ENCODE data around the gene GUCA1A. TPM values are rescaled to one million over a fixed set of nuclear protein-coding genes. Genes with fewer than 3 reads are reported as not detected.
"Not testable (repeated sequence)": the region's sequence is repeated elsewhere in the genome, so short reads cannot be mapped to it uniquely, and the experiment has no call there.

GUCA1A gene
- total RNA-seq, 1 donor from 2014 or later: 1.2 TPM

DNA sequence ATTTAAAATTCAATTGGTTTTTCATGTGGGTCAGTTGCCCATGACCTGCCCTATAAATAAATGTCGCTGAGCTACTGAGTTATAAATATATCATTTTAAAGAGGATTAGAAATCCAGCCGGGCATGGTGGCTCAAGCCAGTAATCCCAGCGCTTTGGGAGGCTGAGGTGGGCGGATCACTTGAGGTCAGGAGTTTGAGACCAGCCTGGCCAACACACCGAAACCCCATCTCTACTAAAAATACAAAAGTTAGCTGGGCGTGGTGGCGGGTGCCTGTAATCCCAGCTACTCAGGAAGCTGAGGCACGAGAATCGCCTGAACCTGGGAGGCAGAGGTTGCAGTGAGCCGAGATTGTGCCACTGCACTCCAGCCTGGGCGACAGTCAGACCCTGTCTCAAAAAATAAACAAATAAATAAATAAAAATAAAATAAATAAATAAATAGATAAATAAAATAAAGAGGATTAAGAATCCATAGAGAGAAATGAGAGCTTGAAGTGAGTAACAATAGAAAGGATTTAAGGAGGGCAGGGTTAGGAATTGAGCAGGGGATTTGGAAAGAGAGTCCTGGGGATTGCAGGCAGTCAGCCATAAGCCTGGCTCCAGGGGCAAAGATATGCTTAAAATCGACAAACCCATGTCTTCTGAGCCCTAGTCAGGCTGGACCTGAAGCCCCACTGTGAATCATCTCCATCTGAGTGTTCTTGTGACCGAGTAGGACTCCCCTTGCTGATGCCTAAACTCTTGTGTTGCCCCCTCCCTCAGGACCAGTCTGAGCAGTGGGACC is 29.2 kb downstream of the GUCA1A start:
- not testable (repeated sequence) for FAIRE-seq

DNA sequence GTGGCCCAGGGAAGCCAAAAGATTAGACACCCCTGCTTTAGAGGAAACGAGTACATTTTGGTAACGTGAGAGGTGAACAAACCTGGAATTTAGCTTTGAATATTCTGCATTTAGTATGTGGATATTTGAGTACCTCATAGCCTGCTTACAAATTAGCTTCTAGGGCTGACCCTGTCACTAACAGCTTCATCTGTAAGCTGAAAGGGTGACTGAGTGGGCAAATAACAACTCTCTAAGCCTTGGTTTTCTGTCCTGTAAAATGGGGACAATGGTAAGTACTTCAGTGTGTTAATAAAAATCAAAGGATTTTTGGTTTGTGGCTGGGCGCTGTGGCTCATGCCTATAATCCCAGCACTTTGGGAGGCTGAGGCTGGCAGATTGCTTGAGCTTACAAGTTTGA is 30.0 kb downstream of the GUCA1A start:
- FAIRE-seq (no peak), DNase-seq (ENCODE audit: low spot score in 2 of 2) (no peak)

More for the DNA sequence above, 29.2 kb downstream of the GUCA1A start:
- not testable (repeated sequence) for DNase-seq (ENCODE audit: low spot score in 2 of 2)

DNA sequence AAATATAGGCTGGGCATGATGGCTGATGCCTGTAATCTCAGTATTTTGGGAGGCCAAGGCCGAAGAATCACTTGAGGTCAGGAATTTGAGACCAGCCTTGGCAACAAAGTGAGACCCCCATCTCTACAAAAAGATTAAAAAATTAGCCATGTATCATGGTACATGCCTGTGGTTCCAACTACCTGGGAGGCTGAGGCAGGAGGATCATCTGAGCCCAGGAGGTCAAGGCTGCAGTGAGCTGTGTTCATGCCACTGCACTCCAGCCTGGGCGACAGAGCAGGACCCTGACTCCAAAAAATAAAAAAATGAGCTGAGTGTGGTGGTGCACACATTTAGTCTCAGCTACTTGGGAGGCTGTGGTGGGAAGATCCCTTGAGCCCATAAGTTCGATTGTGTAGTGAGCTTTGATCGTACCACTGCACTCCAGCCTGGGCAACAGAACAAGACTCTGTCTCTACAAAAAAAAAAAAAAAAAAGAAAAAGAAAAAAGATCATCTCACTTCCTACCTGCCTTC is 31.7 kb downstream of the GUCA1A start:
- DNase-seq (ENCODE audit: low spot score in 2 of 2): no peak
- no peak for FAIRE-seq

DNA sequence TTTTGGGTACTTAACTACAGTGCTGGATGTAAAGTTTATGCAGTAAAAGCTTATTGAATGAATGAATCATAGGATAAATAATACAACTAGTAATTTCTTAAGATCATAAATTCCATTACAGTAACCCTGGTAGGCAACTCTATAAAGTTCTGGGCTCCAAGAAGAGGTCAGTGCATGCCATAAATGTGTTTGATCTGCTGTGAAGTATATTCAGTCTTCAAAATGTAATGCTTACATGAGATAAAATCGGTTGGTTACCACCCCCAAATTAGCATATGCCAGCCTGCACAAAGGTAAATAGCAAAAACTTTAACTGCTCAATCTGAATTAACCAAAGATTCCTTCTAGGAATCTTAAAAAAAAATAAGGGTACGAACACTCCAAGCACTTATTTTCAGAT is 34.4 kb downstream of the GUCA1A start:
- FAIRE-seq; DNase-seq (ENCODE audit: low spot score in 2 of 2): not testable (repeated sequence)

DNA sequence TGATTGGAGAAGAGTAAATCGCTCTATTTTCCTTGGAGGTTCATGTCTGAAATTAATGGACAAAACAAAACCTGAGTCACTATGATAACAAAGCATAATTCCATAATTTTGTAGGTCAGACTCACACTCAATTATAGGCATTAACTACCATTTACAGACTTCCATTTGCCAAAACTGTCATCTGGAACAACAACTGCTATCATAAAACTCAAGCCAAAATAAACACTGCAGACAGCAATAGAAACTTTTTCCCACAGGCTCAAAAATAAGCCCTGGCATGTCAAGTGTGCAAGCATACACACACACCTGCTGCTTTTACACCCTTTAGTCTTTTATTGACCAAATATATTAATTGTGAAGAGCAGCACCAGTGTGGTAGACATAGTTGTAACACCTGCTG is 37.4 kb downstream of the GUCA1A start:
- DNase-seq (ENCODE audit: low spot score in 2 of 2): no peak
- no peak for FAIRE-seq

DNA sequence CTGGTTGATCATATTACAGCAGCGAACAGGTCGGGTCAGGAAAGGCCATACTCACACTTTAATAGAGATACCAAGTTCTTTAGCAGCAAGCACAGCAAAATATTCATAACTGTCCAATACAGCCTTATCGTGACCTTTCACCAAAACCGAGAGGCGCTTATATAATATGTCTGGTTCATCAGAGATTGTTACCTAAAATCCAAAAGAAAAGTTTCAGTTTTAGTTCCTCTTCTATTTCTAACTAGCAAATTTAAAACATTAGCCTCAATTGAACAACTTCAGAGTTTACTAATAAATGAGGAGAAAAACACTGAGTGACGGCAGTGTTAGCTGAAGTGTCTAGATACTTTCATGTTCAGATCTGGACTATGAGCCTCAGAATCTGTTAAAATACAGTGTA is 38.6 kb downstream of the GUCA1A start:
- FAIRE-seq (no peak), DNase-seq (ENCODE audit: low spot score in 2 of 2) (no peak)

DNA sequence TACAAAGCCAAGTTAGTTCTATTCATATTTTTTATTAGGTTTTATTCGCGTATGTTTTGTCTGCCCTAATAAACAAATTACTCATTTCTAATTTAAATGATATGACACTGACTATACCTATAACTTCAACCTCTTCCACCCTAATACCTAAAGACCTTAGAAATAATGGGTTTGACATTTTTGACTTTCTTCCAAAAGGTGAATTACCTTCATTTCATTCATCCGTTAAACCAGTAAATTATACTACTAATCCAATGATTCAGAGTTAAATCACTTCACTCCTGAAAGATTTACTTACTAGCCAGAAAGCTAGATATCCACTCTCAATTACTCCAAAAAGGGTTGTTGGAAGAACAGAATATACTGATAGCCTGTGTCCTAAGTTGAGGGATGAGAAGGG is 39.3 kb downstream of the GUCA1A start:
- DNase-seq (ENCODE audit: low spot score in 2 of 2) (no peak), FAIRE-seq (no peak)

DNA sequence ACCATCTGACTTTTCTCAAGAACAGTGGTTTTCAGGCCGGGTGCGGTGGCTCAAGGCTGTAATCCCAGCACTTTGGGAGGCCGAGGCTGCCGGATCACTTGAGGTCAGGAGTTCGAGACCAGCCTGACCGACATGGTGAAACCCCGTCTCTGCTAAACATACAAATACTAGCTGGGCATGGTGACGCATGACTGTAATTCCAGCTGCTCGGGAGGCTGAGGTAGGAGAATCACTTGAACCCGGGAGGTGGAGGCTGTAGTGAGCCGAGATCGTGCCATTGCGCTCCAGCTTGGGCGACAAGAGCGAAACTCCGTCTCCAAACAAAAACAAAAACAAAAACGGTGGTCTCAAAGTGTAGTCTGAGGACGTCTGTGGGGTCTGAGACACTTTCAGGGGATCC is 43.3 kb downstream of the GUCA1A start:
- DNase-seq (ENCODE audit: low spot score in 2 of 2); FAIRE-seq: not testable (repeated sequence)

DNA sequence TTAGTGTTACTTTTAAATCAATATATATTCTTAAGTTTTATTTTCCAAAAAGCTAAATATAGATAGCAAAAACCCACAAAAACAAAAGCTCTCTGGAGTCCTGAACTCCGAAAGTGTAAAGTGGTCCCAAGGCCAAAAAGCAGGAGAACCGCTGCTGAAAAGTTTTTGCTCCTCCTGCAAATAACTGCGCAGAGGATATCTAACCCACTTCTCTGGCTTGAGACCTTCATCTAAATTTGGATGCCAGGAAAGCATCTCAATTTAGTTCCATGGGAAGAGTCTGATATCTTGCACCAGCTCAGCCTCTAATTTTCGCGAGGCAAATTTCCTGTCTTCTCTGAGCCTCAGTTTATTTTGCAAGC is 44.0 kb downstream of the GUCA1A start:
- DNase-seq (ENCODE audit: low spot score in 2 of 2): no peak
- no peak for FAIRE-seq

DNA sequence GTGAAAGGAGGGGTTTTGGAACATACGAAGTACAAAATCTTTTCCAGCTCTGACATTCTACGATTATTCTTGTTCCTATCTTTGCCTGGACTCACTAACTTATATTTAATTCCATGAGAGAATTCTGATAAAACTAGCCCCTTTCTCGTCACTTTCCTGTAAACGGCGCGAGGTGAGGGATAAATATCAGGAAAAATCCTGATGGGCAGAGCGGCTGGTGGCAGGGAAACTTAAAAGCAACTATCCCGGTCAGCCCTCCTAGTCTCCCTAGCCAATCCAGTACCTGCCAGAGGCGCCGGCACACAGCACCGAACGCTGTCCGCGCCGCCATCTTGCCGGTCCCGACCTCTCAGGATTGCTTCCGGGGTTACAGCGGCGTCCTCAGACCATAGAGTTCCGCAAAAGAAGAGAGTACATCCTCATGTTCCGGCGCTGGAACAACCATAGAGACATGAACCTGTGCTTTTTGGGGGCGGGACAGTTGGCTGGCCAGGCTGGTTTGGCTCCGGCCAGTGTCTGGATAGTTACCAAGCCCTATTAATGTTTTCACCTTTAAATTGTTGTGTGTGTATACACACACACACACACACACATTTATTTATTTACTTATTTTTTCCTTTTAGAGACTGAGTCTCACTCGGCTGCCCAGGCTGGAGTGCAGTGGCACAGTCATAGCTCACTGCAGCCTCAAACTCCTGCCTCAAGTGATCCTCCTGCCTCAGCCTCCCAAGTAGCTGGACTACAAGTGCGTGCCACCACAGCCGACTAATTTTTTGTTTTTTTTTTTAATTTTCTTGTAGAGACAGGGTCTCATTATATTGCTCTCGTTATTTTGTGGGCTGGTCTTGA is 44.6 kb downstream of the GUCA1A start, which contains the start of gene MRPS10:
Gene MRPS10, minus strand, starts transcription at position 343 of the 849 bp plus-strand sequence. Its CDS starts 12 bp downstream, at position 331.
- peak; percentile 77 to 83 for DNase-seq (ENCODE audit: low spot score in 2 of 2)
- FAIRE-seq: no peak

DNA sequence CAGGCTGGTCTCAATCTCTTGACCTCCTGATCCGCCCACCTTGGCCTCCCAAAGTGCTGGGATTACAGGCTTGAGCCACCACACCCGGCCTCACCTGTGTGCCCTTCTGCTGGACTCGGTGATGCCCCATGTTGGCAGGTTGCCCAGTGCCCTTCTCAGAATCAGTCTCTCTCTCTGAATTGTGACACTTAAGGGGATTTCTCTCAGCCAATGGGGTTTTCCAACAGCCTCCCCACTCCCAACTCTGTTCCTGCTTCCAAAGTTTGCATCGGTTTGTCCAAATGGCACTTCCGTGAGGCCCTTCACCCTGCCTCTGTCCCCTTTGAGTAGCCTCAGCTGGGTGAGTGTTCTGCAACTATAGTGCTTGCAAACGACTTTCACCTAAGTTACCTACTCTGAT is 47.6 kb downstream of the GUCA1A start:
- DNase-seq (ENCODE audit: low spot score in 2 of 2) (no peak), FAIRE-seq (no peak)

DNA sequence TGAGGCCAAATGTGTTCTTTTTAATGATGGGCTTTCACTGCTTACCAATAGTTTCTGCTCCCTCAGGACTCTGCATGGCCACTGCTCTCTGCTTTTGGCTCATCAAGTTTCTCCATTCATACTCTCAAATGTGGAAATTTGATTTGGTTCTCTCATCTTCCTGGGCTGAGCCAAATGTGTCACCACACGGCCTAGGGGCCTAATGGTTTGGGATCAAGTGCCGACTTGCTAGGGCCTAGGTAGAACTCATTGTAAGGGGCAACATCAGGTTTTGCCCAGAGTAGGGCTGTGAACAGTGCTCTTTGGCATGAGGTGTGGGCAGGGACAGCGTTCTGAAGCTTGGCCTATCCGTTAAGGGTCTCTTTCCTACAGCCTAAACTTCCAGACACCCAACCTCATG is 48.4 kb downstream of the GUCA1A start:
- FAIRE-seq (no peak), DNase-seq (ENCODE audit: low spot score in 2 of 2) (no peak)

DNA sequence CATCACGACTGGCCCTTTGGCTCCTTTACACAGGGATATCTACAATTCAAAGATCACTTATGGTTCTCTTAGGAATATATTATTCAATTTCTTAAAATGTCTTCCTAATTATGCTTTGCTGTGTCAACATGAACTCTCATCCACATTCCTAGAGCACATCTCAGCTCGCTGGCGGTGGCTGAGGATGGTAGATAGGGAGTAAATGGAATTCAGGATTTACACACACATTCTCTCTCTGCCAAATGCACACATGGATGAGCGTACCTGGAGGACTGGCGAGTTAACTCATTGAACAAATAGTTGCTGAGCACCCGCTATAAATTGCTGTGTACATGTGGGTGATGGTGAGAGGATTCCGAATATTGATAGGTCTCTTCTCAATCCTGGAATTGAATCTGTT is 49.3 kb downstream of the GUCA1A start:
- no peak for FAIRE-seq
- DNase-seq (ENCODE audit: low spot score in 2 of 2): no peak

DNA sequence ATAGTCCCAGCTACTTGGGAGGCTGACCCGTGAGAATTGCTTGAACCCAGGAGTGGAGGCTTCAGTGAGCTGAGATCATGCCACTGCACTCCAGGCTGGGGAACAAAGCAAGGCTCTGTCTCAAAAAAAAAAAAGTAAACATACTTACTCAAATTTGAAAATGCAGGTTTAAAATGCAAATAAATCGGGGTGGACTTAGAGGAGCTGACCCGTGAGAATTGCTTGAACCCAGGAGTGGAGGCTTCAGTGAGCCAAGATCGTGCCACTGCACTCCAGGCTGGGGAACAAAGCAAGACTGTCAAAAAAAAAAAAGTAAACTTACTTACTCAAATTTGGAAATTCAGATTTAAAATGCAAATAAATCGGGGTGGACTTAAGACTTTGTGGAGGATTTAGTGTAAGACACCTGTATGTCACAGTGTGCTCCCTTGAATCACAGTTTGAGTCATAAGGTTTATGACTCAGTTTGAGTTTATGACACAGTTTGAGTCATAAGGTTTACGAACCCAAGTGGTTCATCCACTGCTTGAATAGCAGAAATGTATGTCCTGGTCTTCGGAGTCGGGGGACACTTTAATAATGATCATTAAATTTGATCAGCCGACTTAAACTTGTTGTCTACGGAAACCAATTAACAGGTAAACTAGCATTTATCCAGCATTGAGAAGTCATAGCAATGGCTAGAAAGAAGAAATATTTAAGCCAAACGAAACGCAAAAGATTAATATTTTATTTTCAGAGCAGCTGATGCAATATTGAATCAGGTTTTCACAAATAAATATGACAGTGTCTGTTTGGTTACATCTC is 51.3 kb downstream of the GUCA1A start:
- FAIRE-seq: no peak

DNA sequence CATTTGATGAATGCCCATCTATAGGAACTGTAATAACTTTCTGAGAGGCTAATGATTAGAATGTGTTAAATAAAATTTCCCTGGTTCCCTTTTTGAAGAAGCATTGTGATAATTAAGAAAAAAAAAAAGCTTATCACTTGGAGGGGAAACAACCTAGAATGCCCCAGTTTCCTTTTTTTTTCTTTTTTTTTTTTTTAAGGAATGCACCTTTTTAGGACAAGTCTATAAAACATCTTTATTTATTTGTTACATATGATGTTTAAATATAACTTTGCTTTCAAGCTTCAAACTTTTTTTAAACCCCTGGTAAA is 51.8 kb downstream of the GUCA1A start:
- DNase-seq (ENCODE audit: low spot score in 2 of 2) (no peak), FAIRE-seq (no peak)

More for the DNA sequence above, 51.3 kb downstream of the GUCA1A start:
- DNase-seq (ENCODE audit: low spot score in 2 of 2): no peak

DNA sequence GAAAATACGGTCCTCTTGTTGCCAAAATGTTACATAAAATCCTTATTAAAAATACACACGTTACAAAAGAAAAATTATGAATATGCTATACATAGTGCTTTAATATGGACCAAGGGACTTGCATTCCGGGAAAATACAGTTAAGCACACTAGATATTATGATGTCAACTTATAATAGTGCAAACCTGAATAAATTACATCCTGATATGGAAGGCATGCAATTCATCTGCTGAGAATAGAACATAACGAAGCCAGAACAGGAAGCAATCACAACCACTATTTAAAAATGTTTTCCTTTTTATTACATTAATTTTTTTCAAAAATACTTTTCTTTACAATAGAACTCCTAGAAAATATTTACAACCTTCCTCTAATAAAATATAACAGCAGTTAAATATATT is 52.3 kb downstream of the GUCA1A start:
- FAIRE-seq: no peak
- DNase-seq (ENCODE audit: low spot score in 2 of 2): no peak

DNA sequence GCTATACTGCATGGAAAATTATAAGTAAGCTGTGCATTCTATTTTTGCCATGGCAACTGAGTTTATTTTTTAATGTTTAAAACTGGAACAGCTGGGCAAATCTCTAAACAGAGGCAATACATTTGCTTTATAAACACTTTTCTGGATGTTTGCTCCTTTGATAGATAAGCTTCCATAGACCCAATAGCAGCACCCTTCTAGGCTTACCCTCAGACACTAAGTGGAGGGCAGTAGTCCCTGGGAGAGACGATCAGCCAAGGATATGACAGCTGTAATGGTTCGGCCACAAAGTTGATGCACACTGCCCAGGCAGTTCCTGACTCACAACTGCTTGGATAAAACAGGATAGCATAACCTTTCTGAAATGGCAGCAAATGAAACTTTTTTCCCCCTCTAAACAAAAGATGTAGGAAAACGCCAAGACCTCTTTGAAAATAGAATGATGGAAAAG is 53.0 kb downstream of the GUCA1A start:
- FAIRE-seq (no peak), DNase-seq (ENCODE audit: low spot score in 2 of 2) (no peak)

DNA sequence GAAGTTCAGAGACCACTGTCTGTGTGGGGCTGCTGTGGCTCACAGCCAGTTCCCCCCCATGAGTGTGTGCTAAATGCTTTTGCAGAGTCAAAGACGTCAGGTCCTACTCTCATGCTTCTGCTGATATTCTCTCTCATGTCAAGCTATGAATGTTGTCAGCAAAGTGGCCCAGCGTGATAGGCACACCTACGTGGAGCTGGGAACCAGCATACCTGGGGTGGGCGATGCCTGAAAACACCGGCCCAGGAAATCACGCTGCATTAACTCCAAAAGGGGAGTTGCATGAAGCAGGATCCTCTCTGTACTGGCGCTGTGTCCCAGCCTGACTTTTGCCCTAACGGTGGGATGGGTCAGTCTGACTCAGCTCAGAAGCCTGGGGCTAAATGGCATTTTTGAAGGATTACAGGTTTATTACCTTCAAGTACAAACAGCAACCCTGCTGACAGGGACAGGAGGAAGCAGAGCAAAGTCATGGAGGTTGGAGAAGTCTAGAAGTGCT is 53.5 kb downstream of the GUCA1A start:
- DNase-seq (ENCODE audit: low spot score in 2 of 2) (no peak), FAIRE-seq (no peak)

DNA sequence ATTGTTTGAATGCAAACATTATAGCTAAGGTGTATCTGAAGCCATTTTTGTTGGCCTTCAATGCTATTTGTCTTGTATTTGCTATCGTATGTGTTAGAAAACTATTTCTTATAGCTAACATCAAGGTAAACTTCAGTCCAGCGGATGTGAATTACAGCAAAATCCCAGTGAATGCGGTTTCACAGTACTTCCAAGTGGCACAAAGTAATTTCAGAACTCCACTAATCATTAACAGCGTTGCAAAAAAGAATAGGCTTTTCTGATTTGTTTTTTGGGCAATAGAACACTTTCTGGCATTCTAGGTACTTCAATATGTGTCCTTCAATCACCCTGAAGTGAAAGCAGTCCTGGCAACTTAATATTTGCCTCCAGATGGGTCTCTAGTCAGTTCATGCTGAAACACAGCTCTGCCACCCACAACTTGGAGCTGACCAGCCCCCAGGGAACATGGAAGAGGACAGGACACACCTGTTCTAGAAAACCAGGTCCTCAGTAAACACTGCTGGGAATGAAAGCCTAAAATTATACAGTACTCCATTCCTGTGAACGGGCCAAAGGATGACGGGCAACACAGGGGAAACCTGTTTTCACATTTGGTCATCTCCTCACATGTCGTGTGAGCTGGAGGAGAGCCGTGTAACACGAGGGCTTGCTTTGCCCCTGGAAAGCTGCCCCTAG is 54.1 kb downstream of the GUCA1A start:
- FAIRE-seq (no peak), DNase-seq (ENCODE audit: low spot score in 2 of 2) (no peak)

DNA sequence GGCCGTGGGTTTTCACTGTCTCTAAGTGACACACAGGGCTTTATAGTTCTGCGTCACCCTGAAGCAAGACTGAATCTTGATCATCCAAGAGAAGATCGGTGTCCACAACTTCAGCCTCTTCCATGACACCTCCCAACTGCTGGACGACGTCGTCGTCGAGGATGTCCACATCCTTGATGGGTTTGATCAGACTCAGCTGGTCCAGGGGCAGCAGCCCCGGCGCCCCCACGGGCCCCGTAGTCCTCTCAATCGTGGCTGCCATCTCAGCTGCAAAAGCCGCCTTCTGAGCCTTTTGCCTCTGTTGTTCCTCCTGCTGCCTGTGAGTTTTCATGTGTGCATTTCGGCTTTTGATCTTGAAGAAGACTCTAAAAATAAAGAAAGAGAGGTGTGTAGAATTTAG is 55.1 kb downstream of the GUCA1A start:
- DNase-seq (ENCODE audit: low spot score in 2 of 2) (no peak), FAIRE-seq (no peak)

Measured in frontal cortex (tissue), 4 donors.